ENCODE measurements around the gene KRT83.

GRCh38 chr12:52266514-52266913 is 54.7 kb downstream of the KRT83 start:
- TF ChIP-seq, protein P1, sequence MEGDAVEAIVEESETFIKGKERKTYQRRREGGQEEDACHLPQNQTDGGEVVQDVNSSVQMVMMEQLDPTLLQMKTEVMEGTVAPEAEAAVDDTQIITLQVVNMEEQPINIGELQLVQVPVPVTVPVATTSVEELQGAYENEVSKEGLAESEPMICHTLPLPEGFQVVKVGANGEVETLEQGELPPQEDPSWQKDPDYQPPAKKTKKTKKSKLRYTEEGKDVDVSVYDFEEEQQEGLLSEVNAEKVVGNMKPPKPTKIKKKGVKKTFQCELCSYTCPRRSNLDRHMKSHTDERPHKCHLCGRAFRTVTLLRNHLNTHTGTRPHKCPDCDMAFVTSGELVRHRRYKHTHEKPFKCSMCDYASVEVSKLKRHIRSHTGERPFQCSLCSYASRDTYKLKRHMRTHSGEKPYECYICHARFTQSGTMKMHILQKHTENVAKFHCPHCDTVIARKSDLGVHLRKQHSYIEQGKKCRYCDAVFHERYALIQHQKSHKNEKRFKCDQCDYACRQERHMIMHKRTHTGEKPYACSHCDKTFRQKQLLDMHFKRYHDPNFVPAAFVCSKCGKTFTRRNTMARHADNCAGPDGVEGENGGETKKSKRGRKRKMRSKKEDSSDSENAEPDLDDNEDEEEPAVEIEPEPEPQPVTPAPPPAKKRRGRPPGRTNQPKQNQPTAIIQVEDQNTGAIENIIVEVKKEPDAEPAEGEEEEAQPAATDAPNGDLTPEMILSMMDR (IDR thresholded peaks at IDR 0.05): no peak
- no peak for TF ChIP-seq POLR2A (IDR thresholded peaks at IDR 0.05)

All from uterus (tissue), 2 donors.